Measurements from ENCODE around the gene TSPAN16.

DNA sequence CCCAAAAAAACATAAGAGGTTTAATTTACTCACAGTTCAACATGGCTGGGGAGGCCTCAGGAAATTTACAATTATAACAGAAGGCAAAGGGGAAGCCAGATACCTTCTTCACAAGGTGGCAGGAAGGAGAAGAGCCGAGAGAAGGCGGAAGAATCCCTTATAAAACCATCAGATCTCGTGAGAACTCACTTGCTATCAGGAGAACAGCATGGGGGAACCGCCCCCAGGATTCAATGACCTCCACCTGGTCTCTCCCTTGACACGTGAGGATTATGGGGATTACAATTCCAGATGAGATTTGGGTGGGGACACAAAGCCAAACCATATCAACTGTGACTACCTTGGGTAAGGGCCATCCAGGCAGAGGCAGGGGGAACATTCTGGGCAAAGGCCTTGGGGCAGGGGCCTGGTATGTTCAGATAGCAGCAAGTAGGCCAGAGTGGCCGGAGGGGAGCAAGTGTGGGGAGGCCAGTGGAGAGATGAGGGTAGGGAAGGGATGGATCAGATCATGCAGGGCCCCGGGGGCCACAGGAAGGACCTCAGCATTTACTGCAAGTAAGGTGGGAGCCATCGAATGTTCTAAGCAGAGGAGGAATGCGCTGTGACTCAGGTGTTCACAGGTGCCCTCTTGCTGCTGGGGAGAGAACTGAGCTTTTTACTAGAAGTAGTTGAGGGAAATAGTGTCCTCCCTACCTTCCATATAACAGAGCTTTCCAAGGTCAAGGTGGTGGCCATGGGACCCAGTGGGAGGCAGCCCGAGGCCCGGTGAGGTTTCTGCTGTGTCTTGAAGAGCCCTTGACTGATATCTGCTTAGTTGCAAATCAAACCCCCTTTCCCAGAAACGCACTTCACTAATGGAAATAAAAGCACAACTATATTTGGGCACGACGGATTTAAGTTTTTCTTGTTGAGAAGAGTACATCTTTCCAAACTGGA is 25.5 kb downstream of the TSPAN16 start:
- no peak for TF ChIP-seq CTCF (IDR thresholded peaks at IDR 0.05 in 8 of 11, conservative IDR thresholded peaks at IDR 0.05 in 3 of 11)
- TF ChIP-seq POLR2AphosphoS5 (IDR thresholded peaks at IDR 0.05) = peak in 2 of 3 donors; percentile 19 to 45

All from spleen (tissue), 7 donors.